Parathyroid adenoma (tissue), 2 donors: Measurements from ENCODE around the gene CHST3.

Experiments used
- H2AFZ ChIP-seq: fragments of 300-600 bp; sonication (generic); one replicate; pipeline ENCODE4 v1.7.0; 2017; ENCODE audit warnings: antibody characterized with exemption, mild to moderate bottlenecking
- H3K27ac ChIP-seq: fragments of 300-600 bp; sonication (generic); one replicate; pipeline ENCODE4 v1.7.0; 2017
- H3K27me3 ChIP-seq: fragments of 300-600 bp; sonication (generic); one replicate; pipeline ENCODE4 v1.7.0; 2017; ENCODE audit warnings: low read length; ENCODE audit not compliant: control insufficient read depth, insufficient read depth
- H3K36me3 ChIP-seq: fragments of 300-600 bp; sonication (generic); one replicate; pipeline ENCODE4 v1.7.0; 2017; ENCODE audit warnings: low read length; ENCODE audit not compliant: control insufficient read depth, insufficient read depth
- H3K4me1 ChIP-seq: fragments of 300-600 bp; sonication (generic); one replicate; pipeline ENCODE4 v1.7.0; 2017; ENCODE audit warnings: control low read depth
- H3K4me2 ChIP-seq: fragments of 300-600 bp; sonication (generic); one replicate; pipeline ENCODE4 v1.7.0; 2017; ENCODE audit warnings: low read length
- H3K4me3 ChIP-seq: fragments of 300-600 bp; sonication (generic); one replicate; pipeline ENCODE4 v1.7.0; 2017; ENCODE audit warnings: low read depth, low read length
- H3K79me2 ChIP-seq: fragments of 300-600 bp; sonication (generic); one replicate; pipeline ENCODE4 v1.7.0; 2017; ENCODE audit warnings: control low read depth
- H3K9ac ChIP-seq: fragments of 300-600 bp; sonication (generic); one replicate; pipeline ENCODE4 v1.7.0; 2017; ENCODE audit warnings: mild to moderate bottlenecking
- H3K9me3 ChIP-seq: fragments of 300-600 bp; sonication (generic); one replicate; pipeline ENCODE4 v1.7.0; 2017; ENCODE audit warnings: low read length; ENCODE audit not compliant: control insufficient read depth
- TF ChIP-seq, protein P1 (sequence below): fragments of 300-600 bp; sonication (generic); IDR thresholded peaks from one replicate; pipeline ENCODE4 v1.7.0; 2017; ENCODE audit warnings: antibody characterized with exemption, mild to moderate bottlenecking
- donor health status: primary hyperparathyroidism.

Gene CHST3

DNA sequence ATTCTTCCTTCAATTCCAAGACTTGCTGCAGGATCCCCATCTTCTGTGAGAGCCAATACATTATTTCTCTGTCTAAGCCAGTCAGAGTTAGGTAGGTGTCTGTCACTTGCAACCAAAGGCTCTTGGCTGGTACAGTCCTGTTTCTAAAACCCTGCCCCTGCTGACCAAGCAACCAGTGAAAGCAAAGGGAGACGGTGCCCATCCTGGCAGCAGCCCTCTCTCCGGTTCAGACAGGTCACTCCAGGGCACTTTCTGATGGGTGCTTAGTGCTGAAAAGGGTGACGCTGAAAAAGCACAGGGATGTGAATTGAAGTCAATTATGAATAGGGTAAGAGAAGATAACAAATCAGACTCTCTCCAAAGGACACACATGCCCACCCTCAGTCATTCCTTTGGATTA is 86.7 kb downstream of the CHST3 start:
- H3K36me3 ChIP-seq, result no peaks in the 10 kb centered on the region
- H3K27me3 ChIP-seq, result no peaks in the 10 kb centered on the region
- TF ChIP-seq, protein P1, sequence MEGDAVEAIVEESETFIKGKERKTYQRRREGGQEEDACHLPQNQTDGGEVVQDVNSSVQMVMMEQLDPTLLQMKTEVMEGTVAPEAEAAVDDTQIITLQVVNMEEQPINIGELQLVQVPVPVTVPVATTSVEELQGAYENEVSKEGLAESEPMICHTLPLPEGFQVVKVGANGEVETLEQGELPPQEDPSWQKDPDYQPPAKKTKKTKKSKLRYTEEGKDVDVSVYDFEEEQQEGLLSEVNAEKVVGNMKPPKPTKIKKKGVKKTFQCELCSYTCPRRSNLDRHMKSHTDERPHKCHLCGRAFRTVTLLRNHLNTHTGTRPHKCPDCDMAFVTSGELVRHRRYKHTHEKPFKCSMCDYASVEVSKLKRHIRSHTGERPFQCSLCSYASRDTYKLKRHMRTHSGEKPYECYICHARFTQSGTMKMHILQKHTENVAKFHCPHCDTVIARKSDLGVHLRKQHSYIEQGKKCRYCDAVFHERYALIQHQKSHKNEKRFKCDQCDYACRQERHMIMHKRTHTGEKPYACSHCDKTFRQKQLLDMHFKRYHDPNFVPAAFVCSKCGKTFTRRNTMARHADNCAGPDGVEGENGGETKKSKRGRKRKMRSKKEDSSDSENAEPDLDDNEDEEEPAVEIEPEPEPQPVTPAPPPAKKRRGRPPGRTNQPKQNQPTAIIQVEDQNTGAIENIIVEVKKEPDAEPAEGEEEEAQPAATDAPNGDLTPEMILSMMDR, result no peak
- H3K27ac ChIP-seq, result no peak overlapping the region
- no peak overlapping the region for H3K9ac ChIP-seq
- H3K4me3 ChIP-seq, result no peak overlapping the region
- no peaks in the 10 kb centered on the region for H3K9me3 ChIP-seq
- H3K4me1 ChIP-seq, result no peaks in the 10 kb centered on the region
- H3K79me2 ChIP-seq, result no peaks in the 10 kb centered on the region
- no peak overlapping the region for H2AFZ ChIP-seq
- no peak overlapping the region for H3K4me2 ChIP-seq

DNA sequence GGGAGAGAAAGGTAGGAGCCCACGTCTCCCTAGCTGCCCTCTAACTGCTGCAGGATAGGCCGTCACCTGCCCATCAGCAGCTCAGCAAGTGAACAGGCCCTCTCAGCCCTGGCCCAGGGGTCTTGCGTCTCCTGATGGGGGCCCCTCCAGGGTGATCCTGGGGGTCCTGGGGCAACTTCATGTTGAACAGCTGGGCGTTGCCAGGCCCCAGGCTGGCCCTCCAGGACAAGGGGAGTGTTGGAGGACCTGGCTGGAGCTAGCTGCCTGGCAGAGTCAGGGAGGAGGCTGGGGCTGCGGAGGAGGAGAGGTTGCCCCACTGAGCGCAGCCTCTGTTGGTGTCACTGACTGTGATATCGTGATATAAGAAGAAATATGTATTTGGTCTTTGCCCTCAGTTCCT is 89.5 kb downstream of the CHST3 start:
- Histone ChIP-seq H3K4me1 (no peaks in the 10 kb centered on the region), H3K4me3 (no peak overlapping the region), H3K36me3 (no peaks in the 10 kb centered on the region), H3K4me2 (no peak overlapping the region), H3K9me3 (no peaks in the 10 kb centered on the region), H2AFZ (no peak overlapping the region), H3K27me3 (no peaks in the 10 kb centered on the region), H3K79me2 (no peaks in the 10 kb centered on the region), H3K27ac (no peak overlapping the region), H3K9ac (no peak overlapping the region)
- TF ChIP-seq, protein P1, result no peak

DNA sequence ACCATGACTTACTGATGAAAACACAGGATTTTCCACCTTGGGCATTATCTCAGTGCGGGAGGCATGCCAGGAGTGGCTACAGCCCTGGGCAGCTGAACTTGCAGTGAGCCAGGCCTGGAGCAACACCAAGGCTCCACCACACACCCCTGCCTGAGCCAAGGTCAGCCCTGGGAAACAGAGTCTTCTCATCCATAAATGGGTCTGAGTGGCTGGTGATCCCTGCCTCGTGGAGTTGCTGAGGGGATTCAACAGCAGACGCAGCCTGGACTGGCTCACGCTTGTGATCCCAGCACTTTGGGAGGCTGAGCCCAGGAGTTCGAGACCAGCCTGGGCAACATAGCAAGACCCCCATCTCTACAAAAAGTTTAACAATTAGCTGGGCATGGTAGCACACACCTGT is 91.9 kb downstream of the CHST3 start:
- H3K27me3 ChIP-seq, result no peaks in the 10 kb centered on the region
- H3K9me3 ChIP-seq, result no peaks in the 10 kb centered on the region
- TF ChIP-seq, protein P1, result no peak
- H2AFZ ChIP-seq, result no peak overlapping the region
- no peaks in the 10 kb centered on the region for H3K36me3 ChIP-seq
- H3K79me2 ChIP-seq, result no peaks in the 10 kb centered on the region
- no peaks in the 10 kb centered on the region for H3K4me1 ChIP-seq
- H3K4me3 ChIP-seq, result no peak overlapping the region
- no peak overlapping the region for H3K9ac ChIP-seq
- H3K27ac ChIP-seq, result no peak overlapping the region
- no peak overlapping the region for H3K4me2 ChIP-seq

DNA sequence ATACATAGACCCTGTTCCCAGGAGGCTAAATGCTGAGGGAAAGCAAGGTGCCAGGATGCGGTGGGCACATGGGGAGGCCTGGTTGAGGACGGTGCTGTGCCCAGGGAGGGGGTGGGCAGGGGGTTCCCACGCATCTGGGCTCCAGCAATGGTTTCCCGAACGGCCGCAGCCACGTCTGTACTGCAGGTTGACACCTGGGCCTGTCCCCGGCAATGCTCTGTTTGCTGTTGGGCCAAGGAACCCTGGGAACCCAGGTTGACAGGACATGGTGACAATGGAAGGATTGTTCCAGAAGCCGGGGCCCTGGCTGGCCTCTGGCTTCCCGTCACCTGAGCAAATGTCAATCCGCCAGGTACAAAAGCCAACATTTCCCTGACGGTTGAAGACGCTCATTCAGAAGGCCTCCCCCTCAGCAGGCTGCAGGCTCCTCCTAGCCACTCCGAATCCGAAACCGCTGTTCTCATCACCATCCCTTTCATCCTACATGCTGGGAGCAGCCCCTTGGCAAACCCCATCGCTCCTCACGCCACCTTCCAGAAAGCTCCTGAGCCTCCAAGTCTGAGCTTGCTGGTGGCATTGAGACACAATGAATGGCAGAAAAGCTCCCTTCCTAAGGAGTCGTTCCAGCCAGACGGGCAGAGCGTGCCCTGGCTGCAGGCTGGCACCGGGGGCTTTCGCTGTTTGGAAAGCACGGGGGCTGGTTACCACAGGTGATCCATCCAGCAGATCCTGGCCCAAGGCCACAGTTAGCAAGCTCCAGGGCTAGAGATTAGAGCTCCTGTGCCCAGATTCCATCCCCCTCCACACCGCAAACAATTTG is 92.9 kb downstream of the CHST3 start:
- TF ChIP-seq, protein P1, result no peak
- no peak overlapping the region for H2AFZ ChIP-seq

DNA sequence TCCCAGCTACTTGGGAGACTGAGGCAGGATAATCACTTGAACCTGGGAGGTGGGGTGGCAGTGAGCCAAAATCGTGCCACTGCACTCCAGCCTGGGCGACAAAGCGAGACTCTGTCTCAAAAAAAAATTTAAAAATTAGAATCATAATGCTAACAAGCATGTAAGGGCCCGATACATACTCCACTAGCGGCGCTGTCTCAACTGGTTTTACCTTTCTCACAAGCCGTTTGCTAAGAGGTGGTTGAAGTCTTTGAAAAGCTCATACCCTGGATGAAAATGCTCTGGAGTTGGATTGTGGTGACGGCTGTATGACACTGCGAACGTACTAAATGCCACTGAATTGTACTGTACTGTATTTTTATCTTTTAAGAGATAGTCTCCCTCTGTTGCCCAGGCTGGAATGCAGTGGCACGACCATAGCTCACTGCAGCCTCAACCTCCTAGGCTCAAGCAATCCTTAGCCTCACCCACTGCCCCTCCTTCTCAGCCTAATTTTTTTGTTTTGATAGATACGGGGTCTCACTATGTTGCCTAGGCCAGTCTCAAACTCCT is 94.2 kb downstream of the CHST3 start:
- Histone ChIP-seq H3K9me3 (no peaks in the 10 kb centered on the region), H3K9ac (no peak overlapping the region), H3K27me3 (no peaks in the 10 kb centered on the region), H3K4me2 (no peak overlapping the region), H2AFZ (no peak overlapping the region), H3K4me3 (no peak overlapping the region), H3K27ac (no peak overlapping the region), H3K79me2 (no peaks in the 10 kb centered on the region), H3K4me1 (no peaks in the 10 kb centered on the region), H3K36me3 (no peaks in the 10 kb centered on the region)
- TF ChIP-seq, protein P1, result no peak

More for the DNA sequence above, 92.9 kb downstream of the CHST3 start:
- Histone ChIP-seq H3K4me3 (no peak overlapping the region), H3K4me1 (no peaks in the 10 kb centered on the region), H3K27ac (no peak overlapping the region), H3K27me3 (no peaks in the 10 kb centered on the region), H3K4me2 (no peak overlapping the region), H3K9ac (no peak overlapping the region), H3K79me2 (no peaks in the 10 kb centered on the region), H3K36me3 (no peaks in the 10 kb centered on the region), H3K9me3 (no peaks in the 10 kb centered on the region)
